ENCODE measurements around the gene NEIL1.
"Not testable (repeated sequence)": the region's sequence is repeated elsewhere in the genome, so short reads cannot be mapped to it uniquely, and the experiment has no call there.

NEIL1 gene

DNA sequence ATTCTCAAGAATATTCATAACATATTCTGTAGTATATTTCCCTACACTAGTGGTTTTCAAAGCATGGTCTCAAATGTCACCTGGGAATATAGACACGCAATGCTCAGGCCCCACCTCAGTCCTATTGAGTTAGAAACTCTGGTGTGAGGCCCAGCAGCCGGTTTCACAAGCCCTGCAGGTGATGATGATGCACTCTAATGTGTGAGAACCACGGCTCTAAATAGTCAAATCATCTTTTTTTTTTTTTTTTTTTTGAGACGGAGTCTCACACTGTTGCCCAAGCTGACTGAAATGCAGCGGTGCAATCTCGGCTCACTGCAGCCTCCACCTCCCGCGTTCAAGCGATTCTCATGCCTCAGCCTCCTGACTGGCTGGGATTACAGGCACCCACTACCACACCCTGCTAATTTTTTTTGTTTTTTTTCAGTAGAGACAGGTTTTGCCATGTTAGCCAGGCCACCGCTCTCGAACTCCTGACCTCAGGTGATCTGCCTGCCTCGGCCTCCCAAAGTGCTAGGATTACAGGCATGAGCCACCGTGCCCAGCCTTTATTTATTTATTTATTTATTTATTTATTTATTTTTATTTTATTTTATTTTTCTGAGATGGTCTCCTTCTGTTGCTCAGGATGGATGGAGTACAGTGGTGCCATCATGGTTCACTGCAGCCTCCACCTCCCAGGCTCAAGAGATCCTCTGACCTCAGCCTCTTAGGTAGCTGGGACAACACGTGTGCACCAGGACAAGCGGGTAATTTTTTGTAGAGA is 13.0 kb upstream of the NEIL1 start:
- DNase-seq, result not testable (repeated sequence)

DNA sequence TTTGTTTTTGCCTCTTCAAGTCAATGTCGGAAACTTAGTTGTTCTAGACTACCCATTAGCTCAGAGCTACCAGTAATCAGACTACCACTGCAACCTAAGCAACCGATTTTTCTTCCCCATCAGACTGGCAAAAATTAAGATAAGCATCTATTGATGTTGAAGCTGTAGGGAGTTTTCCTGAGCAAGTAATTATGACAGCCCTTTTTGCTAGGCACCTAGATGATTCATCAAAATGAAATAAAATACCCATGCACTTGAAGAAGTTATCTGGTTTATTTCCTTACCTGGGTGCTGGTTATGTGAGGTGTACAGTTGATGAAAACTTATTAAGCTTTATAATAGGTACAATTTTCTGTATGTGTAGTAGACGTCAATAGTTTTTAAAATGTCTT is 11.5 kb upstream of the NEIL1 start:
- no peak for DNase-seq

DNA sequence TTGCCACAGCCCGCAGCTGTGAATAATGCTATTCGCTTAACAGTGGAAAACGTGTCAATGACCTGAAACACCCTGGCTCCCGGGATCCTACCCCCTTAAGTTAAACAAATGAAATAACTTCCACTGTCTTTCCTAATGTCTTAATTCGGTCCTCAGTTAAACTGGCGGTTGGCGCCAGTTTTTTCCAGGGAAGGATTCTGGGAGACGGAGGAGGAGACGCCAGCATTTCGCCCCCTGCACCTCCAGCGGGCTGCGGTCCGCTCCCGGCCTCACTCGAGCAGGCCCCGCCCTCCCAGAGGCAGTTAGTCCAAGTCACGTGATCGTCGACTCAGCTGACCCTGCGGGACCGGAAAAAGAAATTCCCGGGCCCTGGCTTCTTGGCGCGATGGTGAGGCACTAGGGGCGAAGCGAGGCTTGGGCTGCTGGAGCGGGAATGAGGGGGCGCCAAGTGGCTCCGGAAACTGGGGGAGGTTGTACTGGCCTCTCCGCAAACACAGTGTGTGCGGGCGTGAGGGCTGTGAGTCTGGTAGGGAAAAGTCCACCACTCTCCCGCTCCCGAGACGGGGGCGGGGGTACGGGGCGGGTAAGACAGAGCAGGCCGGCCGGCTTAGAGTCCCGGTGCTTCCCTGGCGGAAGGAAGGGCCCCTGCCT is 11.0 kb upstream of the NEIL1 start, which contains the start of gene COMMD4:
COMMD4 (plus strand) TSS at position 359 of the 651 bp plus-strand sequence; CDS start at position 386, 27 bp downstream.
- peak; percentile 93 for DNase-seq

DNA sequence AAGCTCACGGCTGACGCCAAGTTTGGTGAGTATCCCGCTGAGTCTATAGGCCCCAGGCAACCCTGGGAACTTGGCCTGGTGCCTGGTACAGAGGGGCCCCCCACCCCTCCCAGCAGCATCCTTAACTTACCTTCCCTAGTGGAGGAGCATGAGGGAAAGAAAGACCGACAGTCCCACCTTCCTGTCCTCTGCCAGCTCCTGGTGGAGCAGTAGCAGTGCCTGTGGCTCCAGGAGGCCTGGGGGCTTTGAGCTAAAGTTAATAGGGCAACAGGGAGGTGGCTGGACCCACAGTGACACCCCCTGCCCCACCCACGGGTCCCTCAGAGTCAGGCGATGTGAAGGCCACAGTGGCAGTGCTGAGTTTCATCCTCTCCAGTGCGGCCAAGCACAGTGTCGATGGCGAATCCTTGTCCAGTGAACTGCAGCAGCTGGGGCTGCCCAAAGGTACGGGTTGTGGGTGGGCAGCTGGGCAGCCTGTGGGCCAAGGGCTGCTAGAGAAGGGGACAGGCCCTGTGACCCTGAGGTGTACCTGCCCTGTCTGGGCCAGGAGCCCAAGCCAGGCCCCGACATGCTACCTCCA is 8.1 kb upstream of the NEIL1 start:
- DNase-seq, result no peak

DNA sequence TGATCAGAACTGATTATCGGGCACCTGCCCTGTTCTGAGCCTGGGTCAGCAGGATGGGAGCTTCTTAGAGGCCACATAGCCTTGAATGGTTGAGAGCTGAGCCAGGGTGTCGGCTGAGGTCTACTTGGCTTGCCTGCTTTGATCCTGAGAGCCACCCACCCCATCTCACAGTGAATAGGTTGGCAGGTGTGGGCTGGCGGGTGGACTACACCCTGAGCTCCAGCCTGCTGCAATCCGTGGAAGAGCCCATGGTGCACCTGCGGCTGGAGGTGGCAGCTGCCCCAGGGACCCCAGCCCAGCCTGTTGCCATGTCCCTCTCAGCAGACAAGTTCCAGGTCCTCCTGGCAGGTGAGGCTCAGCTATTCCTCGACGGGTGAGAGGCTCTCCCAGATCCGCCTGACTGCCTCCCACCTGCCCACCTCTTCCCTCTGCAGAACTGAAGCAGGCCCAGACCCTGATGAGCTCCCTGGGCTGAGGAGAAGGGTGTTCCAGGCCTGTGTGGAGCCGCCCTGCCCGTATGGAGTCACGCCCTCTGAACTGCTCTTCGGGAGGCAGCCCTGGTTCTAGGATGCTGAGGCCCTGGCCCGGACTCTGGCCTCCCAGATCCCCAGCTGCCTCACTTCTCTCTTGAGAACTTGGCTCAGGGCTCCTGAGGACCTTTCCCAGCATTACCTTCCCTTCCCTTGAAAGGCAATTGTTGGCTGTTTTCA is 7.2 kb upstream of the NEIL1 start:
- DNase-seq, result no peak

DNA sequence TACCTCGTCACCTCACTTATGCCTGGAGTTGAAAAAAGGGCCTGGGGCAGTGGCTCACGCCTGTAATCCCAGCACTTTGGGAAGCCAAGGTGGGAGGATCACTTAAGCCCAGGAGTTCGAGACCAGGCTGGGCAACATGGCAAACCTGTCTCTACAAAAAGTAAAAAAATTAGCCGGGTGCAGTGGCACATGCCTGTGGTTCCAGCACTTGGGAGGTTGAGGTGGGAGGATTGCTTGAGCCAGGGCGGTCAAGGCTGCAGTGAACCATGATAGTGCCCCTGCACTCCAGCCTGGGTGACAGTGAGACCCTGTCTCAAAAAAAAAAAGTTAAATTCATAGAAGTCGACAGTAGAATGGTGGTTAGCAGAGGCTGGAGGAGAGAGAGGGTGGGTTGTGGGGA is 4.6 kb upstream of the NEIL1 start:
- no peak for DNase-seq

DNA sequence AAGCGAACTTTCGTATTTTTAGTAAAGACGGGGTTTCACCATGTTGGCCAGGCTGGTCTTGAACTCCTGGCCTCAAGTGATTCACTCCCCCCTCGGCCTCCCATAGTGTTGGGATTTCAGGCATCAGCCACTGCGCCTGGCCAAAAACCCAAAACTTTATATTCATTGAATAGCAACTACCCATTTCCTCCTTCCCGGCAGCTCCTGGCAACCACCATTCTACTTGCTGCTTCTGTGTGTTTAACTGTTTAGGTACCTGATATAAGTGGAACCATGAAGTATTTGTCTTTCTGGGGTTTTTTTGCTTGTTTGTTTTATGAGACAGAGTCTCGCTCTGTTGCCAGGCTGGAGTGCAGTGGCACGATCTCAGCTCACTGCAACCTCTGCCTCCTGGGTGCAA is 2.9 kb upstream of the NEIL1 start:
- DNase-seq, result not testable (repeated sequence)

DNA sequence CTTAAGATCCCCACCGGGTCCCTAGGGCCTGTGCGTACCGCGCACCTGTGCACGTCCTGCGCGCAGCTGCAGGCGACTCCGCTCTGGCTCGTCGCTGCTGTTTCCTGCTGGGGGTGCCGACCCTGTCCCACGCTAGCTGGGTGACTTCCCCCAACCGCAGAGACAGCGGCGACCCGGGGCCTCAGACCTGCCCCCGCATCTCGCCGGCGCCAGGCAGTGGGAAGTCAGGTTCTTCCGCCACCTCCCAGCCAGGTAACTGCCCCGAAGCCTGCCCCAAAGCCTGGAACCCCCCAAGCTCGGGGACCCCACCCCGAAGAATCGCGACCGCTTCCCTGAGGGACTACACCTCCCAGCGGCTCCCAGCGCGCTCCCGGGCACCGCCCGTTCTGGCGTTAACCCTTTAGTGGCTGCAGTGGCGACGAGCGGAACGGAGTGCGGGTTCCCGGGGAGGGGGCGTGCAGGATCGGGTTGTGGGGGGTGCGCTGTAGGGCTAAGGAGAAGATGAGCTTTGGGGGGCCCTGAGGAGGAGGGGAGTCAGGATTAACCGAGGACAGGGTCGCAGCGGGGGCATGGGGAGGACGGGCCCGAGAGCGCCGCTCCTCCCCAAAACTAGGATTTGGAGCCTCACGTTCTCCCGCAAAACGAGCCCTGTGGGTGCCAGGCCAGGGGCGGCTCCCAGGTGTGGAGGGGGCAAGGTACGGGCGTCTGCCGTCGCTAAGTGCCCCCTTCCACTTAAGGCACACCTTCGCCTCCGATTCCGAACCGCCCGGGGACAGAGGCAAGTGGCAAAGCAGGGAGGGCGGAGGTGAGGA is 589 bp downstream of the NEIL1 start:
- DNase-seq, result peak; percentile 49

DNA sequence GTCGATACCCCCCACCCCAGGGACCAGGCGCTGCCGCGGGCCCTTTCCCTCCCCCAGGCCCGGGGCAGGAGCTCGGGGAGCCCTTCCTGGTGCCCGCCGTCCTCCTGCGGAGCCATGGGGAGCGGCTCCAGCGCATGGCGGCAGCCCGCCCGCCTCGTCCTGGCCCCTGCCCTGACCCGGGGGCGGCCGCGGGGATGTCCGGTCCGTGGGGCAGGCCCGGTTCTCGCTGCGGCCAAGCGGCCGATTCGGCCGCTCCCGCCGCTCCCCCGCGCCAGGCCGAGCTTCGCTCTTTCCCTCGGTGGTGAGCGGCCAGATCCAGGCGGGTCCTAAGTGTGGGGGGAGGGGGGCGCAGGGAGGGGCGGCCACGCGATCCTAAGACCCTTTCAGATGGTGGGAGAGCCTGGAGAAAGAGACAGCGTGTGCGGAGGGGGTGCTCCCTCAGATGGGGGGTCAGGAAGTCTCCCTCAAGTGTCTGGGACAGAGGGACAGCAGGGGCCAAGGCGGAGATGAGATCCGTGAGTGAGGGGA is 1.3 kb downstream of the NEIL1 start:
- no peak for DNase-seq

DNA sequence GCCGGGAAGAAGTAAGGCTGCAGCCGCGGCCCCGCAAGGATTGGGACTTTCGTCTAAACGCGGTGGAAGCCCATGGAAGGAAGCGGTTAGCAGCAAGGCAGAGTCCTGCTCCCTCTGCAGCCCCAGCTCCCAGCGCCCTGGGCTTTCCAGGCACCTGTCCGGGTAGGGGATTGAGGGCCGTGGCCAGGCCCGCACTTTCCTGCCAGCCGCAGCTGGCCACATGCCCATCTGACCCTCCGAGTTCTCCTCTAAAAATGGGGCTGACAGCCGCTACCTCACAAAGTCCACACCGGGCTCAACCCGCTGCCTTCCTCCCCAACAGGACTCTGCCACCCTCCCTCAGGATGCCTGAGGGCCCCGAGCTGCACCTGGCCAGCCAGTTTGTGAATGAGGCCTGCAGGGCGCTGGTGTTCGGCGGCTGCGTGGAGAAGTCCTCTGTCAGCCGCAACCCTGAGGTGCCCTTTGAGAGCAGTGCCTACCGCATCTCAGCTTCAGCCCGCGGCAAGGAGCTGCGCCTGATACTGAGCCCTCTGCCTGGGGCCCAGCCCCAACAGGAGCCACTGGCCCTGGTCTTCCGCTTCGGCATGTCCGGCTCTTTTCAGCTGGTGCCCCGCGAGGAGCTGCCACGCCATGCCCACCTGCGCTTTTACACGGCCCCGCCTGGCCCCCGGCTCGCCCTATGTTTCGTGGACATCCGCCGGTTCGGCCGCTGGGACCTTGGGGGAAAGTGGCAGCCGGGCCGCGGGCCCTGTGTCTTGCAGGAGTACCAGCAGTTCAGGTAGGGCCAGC is 1.9 kb downstream of the NEIL1 start:
- DNase-seq, result peak; percentile 36

DNA sequence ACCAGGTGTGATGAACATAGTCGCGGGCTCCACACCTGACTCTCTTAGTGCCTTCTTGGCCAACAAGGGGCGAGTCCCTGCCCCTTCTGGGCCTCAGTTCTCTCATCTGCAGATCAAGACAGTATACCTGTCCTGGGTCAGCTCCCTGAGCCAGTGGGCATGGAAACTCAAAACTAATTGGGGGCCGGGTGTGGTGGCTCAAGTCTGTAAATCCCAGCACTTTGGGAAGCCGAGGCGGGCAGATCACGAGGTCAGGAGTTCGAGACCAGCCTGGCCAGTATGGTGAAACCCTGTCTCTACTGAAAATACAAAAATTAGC is 2.5 kb downstream of the NEIL1 start:
- not testable (repeated sequence) for DNase-seq

DNA sequence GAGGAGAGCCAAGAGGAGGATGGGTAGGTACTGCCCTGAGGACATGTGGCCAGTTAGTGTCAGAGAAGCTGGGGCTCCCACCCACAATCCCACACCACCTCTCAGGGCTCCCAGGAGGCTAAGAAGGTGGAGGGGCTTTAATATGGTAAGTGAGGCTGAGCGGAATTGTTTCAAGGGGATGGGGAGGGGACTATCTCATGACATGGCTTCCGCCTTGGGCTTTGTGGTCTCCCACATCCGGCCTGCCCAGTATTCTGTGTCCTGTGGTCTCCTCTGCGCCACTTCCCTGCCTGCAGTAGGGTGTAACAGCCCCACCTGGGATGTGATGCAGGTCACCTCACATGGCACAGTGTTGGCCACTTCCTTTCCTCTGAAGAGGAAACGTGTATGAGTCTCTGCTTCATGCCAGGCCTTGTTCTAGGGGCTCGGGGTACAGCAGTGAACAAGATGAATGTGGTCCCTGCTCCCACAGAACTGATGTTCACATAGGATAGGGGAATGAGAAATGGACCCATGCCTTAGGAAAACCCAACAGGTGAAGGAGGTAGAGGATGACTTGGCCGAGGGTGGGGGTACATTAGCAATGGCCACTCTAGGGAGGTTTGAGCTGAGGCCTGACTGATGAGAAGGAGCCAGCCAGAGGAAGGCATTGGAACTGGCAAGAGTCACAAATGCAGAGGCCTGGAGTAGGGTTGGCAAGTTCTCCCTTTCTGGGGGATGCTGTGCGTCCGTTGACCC is 3.2 kb downstream of the NEIL1 start:
- DNase-seq, result no peak

DNA sequence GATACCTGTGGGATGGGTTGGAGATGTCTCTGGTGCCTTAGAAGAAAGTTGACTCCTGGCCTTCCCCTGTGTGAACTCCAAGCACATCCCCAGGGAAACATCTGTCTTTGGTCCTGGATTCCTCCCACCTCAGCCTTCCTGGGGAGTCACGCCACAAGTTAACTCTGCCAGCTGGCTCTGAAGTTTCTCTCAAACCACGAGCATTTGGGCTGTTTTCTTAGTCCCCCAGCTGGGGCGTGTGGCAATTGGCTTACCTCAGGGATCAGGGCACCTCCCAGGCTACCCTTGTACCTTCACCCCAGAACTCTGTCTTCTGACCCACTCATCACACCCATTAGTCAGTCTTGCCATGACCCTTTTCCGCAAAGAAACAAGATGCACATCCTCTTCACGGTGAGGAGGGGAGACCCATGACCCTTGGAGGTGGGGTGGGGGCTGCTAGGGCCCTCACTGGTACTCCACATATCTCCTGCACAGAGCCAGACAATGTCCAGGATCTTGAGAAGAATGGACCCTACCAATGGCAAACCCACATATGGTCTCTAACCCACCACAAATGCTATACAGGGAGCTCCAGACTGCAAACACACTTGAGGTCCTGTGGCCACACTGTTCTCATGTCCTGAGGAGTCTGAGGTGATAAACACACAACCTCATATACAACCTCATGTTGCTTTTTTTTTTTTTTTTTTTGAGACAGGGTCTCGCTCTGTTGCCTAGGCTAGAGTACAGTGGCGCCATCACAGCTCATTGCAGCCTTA is 3.9 kb downstream of the NEIL1 start:
- DNase-seq, result no peak

DNA sequence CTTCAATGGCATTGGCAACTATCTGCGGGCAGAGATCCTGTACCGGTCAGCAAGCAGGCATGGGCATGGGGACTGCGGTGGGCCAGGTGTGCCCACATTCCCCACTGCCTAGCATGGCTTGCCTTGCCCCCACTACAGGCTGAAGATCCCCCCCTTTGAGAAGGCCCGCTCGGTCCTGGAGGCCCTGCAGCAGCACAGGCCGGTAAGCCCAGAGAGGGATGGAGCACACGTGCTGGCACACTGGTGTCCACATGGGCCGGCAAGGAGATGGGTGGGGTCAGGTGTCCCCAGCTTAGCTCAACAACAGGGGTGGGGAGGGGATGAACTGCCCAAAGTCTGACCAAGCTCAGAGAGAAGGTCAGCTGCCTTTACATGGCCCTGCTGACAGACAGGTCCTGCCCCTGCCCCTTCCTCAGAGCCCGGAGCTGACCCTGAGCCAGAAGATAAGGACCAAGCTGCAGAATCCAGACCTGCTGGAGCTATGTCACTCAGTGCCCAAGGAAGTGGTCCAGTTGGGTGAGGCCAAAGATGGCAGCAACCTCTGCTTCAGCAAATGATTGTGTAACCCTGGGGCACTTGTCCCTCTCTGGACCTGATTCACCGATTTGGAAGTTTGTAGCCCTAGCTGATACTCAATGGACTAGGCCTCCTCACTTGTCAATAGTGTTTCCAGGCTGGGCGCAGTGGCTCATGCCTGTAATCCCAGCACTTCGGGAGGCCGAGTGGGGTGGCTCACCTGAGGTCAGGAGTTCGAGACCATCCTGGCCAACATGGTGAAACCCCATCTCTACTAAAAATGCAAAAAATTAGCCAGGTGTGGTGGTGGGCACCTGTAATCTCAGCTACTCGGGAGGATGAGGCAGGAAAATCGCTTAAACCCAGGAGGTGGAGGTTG is 5.6 kb downstream of the NEIL1 start:
- no peak for DNase-seq

DNA sequence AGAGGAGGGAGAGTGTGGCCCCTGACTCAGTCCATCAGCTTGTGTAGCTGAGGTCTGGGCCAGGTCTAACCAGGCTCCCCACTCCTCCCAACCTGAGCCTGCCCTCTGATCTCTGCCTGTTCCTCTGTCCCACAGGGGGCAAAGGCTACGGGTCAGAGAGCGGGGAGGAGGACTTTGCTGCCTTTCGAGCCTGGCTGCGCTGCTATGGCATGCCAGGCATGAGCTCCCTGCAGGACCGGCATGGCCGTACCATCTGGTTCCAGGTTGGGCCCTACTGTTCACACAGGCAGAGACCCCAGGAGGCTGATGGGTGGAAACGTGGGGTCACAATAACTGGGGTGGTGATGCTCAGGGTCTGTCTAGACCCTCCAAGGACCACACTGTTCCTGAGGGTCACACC is 6.8 kb downstream of the NEIL1 start:
- DNase-seq, result no peak

DNA sequence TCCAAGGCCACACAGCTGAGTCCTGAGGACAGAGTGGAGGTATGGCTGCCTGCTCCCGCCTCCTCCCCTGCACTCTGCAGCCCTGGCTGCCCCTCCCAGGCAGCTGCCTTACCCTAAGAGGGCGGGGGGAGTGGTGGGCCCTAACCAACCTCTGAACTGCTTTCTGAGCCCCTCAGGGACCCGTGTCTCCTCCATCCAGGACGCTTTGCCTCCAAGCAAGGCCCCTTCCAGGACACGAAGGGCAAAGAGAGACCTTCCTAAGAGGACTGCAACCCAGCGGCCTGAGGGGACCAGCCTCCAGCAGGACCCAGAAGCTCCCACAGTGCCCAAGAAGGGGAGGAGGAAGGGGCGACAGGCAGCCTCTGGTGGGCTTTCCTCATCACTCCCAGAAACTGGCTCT is 7.6 kb downstream of the NEIL1 start:
- DNase-seq, result no peak

DNA sequence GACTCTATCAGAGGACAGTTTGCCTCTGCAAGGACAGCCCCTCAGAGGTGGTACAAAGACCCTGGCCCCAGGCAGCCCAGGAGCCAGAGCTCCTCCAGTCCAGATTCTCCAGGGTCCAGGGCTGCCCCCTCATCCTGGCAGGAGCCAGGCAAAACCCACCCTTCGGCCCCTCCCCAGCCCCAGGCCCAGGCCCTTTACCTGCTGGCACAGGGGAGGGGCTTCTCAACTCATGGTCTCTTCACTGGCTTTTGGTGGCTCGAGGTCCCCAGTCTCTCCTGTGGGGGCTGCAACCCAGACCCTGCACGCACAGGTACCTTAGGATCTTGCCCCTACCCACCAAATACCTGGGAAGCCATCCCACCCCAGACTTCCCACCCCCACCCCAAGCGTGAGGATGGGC is 8.5 kb downstream of the NEIL1 start:
- no peak for DNase-seq

DNA sequence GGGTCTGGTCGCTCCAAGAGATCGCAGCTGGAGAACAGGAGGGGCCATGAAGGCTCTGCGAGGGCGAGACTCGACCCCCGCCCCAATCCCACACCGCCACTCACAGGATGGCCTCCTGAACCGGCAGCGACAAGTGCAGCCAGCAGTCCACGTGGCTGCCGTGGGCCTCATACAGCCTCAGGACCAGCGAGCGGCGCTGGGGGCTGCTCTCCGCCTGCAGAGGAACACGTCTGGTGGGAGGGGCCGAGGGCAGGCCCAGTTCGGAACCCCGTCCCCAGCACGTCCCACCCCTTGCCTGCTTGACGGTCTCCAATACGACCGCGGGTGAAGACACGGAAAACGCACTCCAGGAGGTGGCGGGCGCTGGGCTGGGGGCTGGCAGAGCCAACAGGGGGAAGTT is 9.2 kb downstream of the NEIL1 start:
- DNase-seq, result no peak

DNA sequence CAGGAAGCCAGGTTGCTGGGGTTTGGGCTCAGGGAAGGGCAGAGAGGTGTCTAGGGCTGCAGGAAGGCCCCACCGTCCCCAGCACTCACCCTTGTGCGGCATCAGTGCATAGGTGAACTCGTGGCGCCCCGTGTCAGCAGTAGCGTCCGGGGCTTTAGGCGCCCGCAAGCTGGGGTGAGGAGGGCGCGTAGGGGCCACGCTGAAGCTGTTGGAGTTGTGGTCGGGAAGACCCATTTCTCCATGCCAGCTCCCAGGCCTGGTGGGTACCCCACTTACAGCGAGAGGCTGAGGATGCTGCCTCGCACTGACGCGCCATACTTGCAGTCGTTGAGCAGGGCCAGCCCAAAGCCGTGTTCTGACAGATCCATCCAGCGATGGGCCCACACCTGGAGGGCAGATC is 9.7 kb downstream of the NEIL1 start:
- no peak for DNase-seq
